Liver (tissue), 3 donors: ENCODE measurements around the gene AMER2.

Experiments used
- CTCF ChIP-seq: fragments of 150-350 bp; IDR thresholded peaks from 2 replicates; pipeline ENCODE4 v1.5.1; 2017; ENCODE audit warnings: improper control_type of control experiment, low read depth, low read length; ENCODE audit not compliant: missing input control
- EGR1 ChIP-seq, 2 donors: IDR thresholded peaks; 2 replicates each; pipeline ENCODE4 v1.6.1; 2016 to 2018; ENCODE audit warnings: antibody characterized with exemption in 2 of 2, low read depth in 2 of 2
- FOXA1 ChIP-seq: IDR thresholded peaks from 2 replicates; pipeline ENCODE4 v1.6.1; 2016; ENCODE audit warnings: antibody characterized with exemption
- GABPA ChIP-seq, 2 donors: IDR thresholded peaks in 1 of 2; conservative IDR thresholded peaks in 1 of 2; 2 replicates each; pipeline ENCODE4 v1.6.1; 2016; ENCODE audit warnings: antibody characterized with exemption in 2 of 2, mild to moderate bottlenecking in 1 of 2, moderate library complexity in 1 of 2
- HNF4A ChIP-seq, 2 donors: conservative IDR thresholded peaks; 2 replicates each; pipeline ENCODE4 v1.6.1; 2016; ENCODE audit warnings: antibody characterized with exemption in 2 of 2, mild to moderate bottlenecking in 2 of 2
- HNF4G ChIP-seq: IDR thresholded peaks from 2 replicates; pipeline ENCODE4 v1.6.1; 2016; ENCODE audit warnings: antibody characterized with exemption
- JUND ChIP-seq, 2 donors: IDR thresholded peaks; 2 replicates each; pipeline ENCODE4 v1.6.1; 2016; ENCODE audit warnings: antibody characterized with exemption in 2 of 2
- MAX ChIP-seq: IDR thresholded peaks from 2 replicates; pipeline ENCODE4 v1.6.1; 2016; ENCODE audit warnings: antibody characterized with exemption
- RAD21 ChIP-seq, 2 donors: IDR thresholded peaks; 2 replicates each; pipeline ENCODE4 v1.6.1; 2016; ENCODE audit warnings: antibody characterized with exemption in 2 of 2, mild to moderate bottlenecking in 2 of 2
- REST ChIP-seq: IDR thresholded peaks from 2 replicates; pipeline ENCODE4 v1.6.1; 2016; ENCODE audit warnings: antibody characterized with exemption, mild to moderate bottlenecking
- SP1 ChIP-seq: IDR thresholded peaks from 2 replicates; pipeline ENCODE4 v1.6.1; 2018; ENCODE audit warnings: antibody characterized with exemption, mild to moderate bottlenecking
- TAF1 ChIP-seq: conservative IDR thresholded peaks from 2 replicates; pipeline ENCODE4 v1.6.1; 2016; ENCODE audit warnings: antibody characterized with exemption, mild to moderate bottlenecking
- YY1 ChIP-seq: IDR thresholded peaks from 2 replicates; pipeline ENCODE4 v1.6.1; 2016; ENCODE audit warnings: antibody characterized with exemption, mild to moderate bottlenecking
- TF ChIP-seq, protein P1 (sequence below): IDR thresholded peaks from 2 replicates; pipeline ENCODE4 v1.6.1; 2016; ENCODE audit warnings: antibody characterized with exemption
- donor health status: healthy.
- donor health status: healthy.

DNA sequence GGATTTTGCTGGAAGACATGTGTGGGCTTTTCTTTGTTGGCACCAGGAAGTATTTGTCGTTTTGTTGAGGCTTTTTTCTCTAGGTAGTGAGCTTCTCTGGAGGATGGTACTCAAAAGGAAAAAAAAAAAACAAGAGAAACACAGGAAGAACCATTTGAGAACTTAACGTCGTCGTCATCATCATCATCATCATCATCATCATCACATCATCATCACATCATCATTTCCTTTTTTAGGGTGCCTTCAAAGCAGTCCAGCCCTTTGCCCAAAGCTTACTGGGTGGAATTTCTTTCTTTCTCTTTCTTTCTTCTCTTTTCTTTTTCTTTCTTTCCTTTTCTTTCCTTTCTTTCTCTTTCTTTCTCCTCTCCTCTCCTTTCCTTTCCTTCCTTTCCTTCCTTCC lies 2.2 kb upstream of the AMER2 start:
- TF ChIP-seq REST: no peak
- no peak for TF ChIP-seq CTCF
- TF ChIP-seq SP1: no peak
- no peak for TF ChIP-seq GABPA (IDR thresholded peaks at IDR 0.05 in 1 of 2, conservative IDR thresholded peaks at IDR 0.05 in 1 of 2)
- TF ChIP-seq, protein P1, sequence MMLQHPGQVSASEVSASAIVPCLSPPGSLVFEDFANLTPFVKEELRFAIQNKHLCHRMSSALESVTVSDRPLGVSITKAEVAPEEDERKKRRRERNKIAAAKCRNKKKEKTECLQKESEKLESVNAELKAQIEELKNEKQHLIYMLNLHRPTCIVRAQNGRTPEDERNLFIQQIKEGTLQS: no peak
- no peak for TF ChIP-seq RAD21 (IDR thresholded peaks at IDR 0.05)
- no peak for TF ChIP-seq TAF1
- TF ChIP-seq JUND (IDR thresholded peaks at IDR 0.05): no peak
- TF ChIP-seq HNF4G: no peak
- no peak for TF ChIP-seq HNF4A (conservative IDR thresholded peaks at IDR 0.05)
- no peak for TF ChIP-seq MAX
- no peak for TF ChIP-seq YY1
- no peak for TF ChIP-seq EGR1 (IDR thresholded peaks at IDR 0.05; ENCODE audit: low read depth in 2 of 2)
- no peak for TF ChIP-seq FOXA1
